Measurements from ENCODE around the gene SCN1B.

SCN1B gene

DNA sequence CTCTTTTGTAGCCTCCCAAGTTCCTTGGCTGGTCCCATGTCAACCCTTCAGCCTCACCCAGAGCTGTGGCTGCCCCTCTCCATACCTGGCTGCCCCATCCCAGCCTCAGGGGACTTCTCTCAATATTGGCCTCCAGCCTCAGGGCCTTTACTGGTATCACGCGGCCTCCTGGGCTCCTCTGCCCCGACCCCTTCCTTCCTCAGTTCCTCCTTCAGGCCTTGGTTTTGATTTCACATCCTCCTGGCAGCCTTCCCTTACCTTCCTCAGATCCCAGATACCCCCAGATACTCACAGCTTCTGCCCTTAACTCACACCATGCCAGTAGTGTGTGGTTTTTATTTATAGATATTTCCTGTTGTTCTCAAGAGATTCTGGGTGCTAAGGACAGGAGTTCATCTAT is 12.8 kb upstream of the SCN1B start:
- CTCF ChIA-PET, result no interaction called here

DNA sequence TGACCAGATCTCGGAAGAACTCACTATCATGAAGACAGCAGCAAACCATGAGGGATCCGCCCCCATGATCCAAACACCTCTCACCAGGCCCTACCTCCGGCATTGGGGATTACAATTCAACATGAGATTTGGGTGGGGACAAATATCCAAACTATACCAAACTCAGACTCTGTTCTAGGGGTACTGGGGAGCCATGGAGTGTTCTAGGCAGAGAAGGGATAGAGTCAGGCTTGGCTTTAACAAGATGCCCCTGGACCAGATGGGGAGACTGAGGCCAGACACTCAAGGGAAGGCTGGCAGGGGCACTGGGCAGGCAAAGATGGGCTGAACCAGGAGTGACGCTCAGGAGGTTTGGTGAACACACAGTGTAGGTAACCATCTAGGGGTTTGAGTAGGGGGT is 11.9 kb upstream of the SCN1B start:
- ChIA-PET POLR2A (no interaction called here), CTCF (no interaction called here)
- no peak for DNase-seq (ENCODE audit: extremely low spot score)
- TF ChIP-seq LEF1 (IDR thresholded peaks at IDR 0.05; ENCODE audit: borderline replicate concordance) (no peak), ZNF384 (IDR thresholded peaks at IDR 0.05) (no peak), ARNT (IDR thresholded peaks at IDR 0.05) (no peak), CTBP1 (IDR thresholded peaks at IDR 0.05; ENCODE audit: borderline replicate concordance) (no peak), ELF4 (IDR thresholded peaks at IDR 0.05) (no peak), HDGF (IDR thresholded peaks at IDR 0.05; ENCODE audit: borderline replicate concordance) (no peak), SP1 (IDR thresholded peaks at IDR 0.05) (no peak), FOXM1 (IDR thresholded peaks at IDR 0.05; ENCODE audit: borderline replicate concordance) (no peak), SUZ12 (IDR thresholded peaks at IDR 0.05) (no peak)

More for the DNA sequence above, 12.8 kb upstream of the SCN1B start:
- no peak for DNase-seq (ENCODE audit: extremely low spot score)
- TF ChIP-seq CTBP1 (IDR thresholded peaks at IDR 0.05; ENCODE audit: borderline replicate concordance) (no peak), SUZ12 (IDR thresholded peaks at IDR 0.05) (no peak), ZNF384 (IDR thresholded peaks at IDR 0.05) (no peak), SP1 (IDR thresholded peaks at IDR 0.05) (no peak), ELF4 (IDR thresholded peaks at IDR 0.05) (no peak), TARDBP (IDR thresholded peaks at IDR 0.05) (no peak), FOXM1 (IDR thresholded peaks at IDR 0.05; ENCODE audit: borderline replicate concordance) (no peak), BHLHE40 (IDR thresholded peaks at IDR 0.05; ENCODE audit: borderline replicate concordance) (no peak), LEF1 (IDR thresholded peaks at IDR 0.05; ENCODE audit: borderline replicate concordance) (no peak), FOXA1 (IDR thresholded peaks at IDR 0.05) (no peak), HDGF (IDR thresholded peaks at IDR 0.05; ENCODE audit: borderline replicate concordance) (no peak), L3MBTL2 (conservative IDR thresholded peaks at IDR 0.05) (no peak), NFRKB (IDR thresholded peaks at IDR 0.05) (no peak), ARNT (IDR thresholded peaks at IDR 0.05) (no peak)
- TF ChIP-seq, protein P1, sequence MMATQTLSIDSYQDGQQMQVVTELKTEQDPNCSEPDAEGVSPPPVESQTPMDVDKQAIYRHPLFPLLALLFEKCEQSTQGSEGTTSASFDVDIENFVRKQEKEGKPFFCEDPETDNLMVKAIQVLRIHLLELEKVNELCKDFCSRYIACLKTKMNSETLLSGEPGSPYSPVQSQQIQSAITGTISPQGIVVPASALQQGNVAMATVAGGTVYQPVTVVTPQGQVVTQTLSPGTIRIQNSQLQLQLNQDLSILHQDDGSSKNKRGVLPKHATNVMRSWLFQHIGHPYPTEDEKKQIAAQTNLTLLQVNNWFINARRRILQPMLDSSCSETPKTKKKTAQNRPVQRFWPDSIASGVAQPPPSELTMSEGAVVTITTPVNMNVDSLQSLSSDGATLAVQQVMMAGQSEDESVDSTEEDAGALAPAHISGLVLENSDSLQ (IDR thresholded peaks at IDR 0.05), result no peak
- POLR2A ChIA-PET, result no interaction called here

DNA sequence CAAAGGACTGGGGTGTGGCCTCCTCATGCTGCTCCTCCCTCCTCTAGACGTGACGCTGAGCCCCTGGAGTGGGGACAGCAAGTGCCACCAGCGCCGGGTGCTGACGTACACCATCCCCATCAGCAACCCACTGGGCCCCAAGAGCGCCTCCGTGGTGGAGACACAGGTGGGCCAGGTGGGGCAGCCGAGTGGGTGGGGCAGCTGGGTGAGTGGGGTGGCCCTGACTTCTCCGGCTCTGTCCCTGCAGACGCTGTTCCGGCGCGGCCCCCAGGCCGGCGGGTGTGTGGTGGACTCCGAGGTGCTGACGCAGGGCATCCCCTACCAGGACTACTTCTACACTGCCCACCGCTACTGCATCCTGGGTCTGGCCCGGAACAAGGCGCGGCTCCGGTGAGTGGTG is 11.1 kb upstream of the SCN1B start:
- CTCF ChIA-PET, result no interaction called here
- POLR2A ChIA-PET, result no interaction called here
- DNase-seq (ENCODE audit: extremely low spot score), result no peak
- TF ChIP-seq LEF1 (IDR thresholded peaks at IDR 0.05; ENCODE audit: borderline replicate concordance), result no peak
- no peak for TF ChIP-seq NFRKB (IDR thresholded peaks at IDR 0.05)
- no peak for TF ChIP-seq CTBP1 (IDR thresholded peaks at IDR 0.05; ENCODE audit: borderline replicate concordance)
- TF ChIP-seq FOXK2 (IDR thresholded peaks at IDR 0.05), result no peak
- no peak for TF ChIP-seq FOXM1 (IDR thresholded peaks at IDR 0.05; ENCODE audit: borderline replicate concordance)
- TF ChIP-seq L3MBTL2 (conservative IDR thresholded peaks at IDR 0.05), result no peak
- no peak for TF ChIP-seq ARNT (IDR thresholded peaks at IDR 0.05)
- TF ChIP-seq SUZ12 (IDR thresholded peaks at IDR 0.05), result no peak
- no peak for TF ChIP-seq HDGF (IDR thresholded peaks at IDR 0.05; ENCODE audit: borderline replicate concordance)
- TF ChIP-seq, protein P1 (IDR thresholded peaks at IDR 0.05), result no peak
- TF ChIP-seq BHLHE40 (IDR thresholded peaks at IDR 0.05; ENCODE audit: borderline replicate concordance), result no peak

DNA sequence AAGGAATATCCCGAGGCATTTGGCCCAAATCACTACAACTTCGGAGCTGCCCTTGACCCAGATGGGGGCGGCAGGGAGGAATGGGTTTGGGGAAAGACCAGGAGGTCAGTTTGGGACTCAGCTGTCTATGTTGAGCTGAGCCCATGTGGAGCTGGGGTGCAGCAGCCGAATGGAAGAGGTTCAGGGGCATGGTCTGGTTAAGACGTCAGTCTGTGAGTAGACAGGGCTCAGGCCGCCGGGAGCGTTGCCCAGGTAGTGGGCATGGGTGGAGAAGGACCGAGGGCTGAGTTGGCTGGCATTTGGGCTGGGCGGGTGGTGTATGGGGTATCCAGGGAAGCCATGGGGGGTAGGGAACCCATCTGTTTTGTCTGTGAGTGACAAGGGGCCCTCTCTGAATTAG is 9.3 kb upstream of the SCN1B start:
- POLR2A ChIA-PET, result interaction anchor here (1.2 kb wide), 1 partner anchor 21 kb away, joined by 3 read pairs; the partner anchor contains the start of gene GRAMD1A
- no peak for DNase-seq (ENCODE audit: extremely low spot score)
- TF ChIP-seq NFRKB (IDR thresholded peaks at IDR 0.05) (no peak), L3MBTL2 (conservative IDR thresholded peaks at IDR 0.05) (no peak), ARNT (IDR thresholded peaks at IDR 0.05) (no peak), FOXM1 (IDR thresholded peaks at IDR 0.05; ENCODE audit: borderline replicate concordance) (no peak), FOXA1 (IDR thresholded peaks at IDR 0.05) (no peak), SP1 (IDR thresholded peaks at IDR 0.05) (no peak), ZNF384 (IDR thresholded peaks at IDR 0.05) (no peak), CTBP1 (IDR thresholded peaks at IDR 0.05; ENCODE audit: borderline replicate concordance) (no peak), HDGF (IDR thresholded peaks at IDR 0.05; ENCODE audit: borderline replicate concordance) (no peak), BHLHE40 (IDR thresholded peaks at IDR 0.05; ENCODE audit: borderline replicate concordance) (no peak), FOXK2 (IDR thresholded peaks at IDR 0.05) (no peak)
- TF ChIP-seq, protein P1 (IDR thresholded peaks at IDR 0.05), result no peak
- CTCF ChIA-PET, result no interaction called here

DNA sequence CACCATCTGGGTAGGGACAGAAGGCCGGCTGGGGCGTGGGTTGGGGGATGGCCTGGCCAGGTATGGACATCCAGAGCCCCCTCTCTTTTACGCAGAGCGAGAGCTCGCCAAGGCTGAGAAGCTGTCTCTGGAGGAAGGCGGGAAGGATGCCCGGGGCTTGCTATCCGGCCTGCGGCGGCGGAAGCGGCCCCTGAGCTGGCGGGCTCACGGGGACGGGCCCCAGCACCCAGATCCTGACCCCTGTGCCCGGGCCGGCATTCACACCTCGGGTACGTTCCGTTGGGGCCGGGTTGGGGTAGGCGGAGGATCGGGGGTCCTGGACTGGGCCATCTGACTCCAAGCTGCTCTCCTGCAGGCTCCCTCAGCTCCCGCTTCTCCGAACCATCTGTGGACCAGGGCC is 8.7 kb upstream of the SCN1B start:
- TF ChIP-seq L3MBTL2 (conservative IDR thresholded peaks at IDR 0.05) (no peak), FOXA1 (IDR thresholded peaks at IDR 0.05) (no peak), FOXK2 (IDR thresholded peaks at IDR 0.05) (no peak), SUZ12 (IDR thresholded peaks at IDR 0.05) (no peak), NFRKB (IDR thresholded peaks at IDR 0.05) (no peak), TARDBP (IDR thresholded peaks at IDR 0.05) (no peak), FOXM1 (IDR thresholded peaks at IDR 0.05; ENCODE audit: borderline replicate concordance) (no peak), CTBP1 (IDR thresholded peaks at IDR 0.05; ENCODE audit: borderline replicate concordance) (no peak), ELF4 (IDR thresholded peaks at IDR 0.05) (no peak), ZNF384 (IDR thresholded peaks at IDR 0.05) (no peak), HDGF (IDR thresholded peaks at IDR 0.05; ENCODE audit: borderline replicate concordance) (no peak), LEF1 (IDR thresholded peaks at IDR 0.05; ENCODE audit: borderline replicate concordance) (no peak), ARNT (IDR thresholded peaks at IDR 0.05) (no peak), SP1 (IDR thresholded peaks at IDR 0.05) (no peak), BHLHE40 (IDR thresholded peaks at IDR 0.05; ENCODE audit: borderline replicate concordance) (no peak)
- TF ChIP-seq, protein P1 (IDR thresholded peaks at IDR 0.05), result no peak
- POLR2A ChIA-PET, result interaction anchor here (1.2 kb wide), 1 partner anchor 22 kb away, joined by 3 read pairs; the partner anchor contains the start of gene GRAMD1A
- DNase-seq (ENCODE audit: extremely low spot score), result no peak
- CTCF ChIA-PET, result interaction anchor here (0.6 kb wide), 1 partner anchor 1154 kb away, joined by 3 read pairs; no protein-coding TSS in a partner anchor

All from HEK293T (cell line).